GM12878 (cell line): ENCODE results near the gene TBCD.

Experiments used
- CBX5 ChIP-seq: sonication (generic); IDR thresholded peaks from 2 replicates; pipeline ENCODE4 v1.6.1; 2016; ENCODE audit warnings: low read depth, moderate library complexity, mild to moderate bottlenecking, inconsistent platforms
- CTCF ChIP-seq, 3 experiments: IDR thresholded peaks in 2 of 3; conservative IDR thresholded peaks in 1 of 3; 2 replicates each; pipeline ENCODE4 v1.5.1; 2011; ENCODE audit warnings: low read depth in 3 of 3, low read length in 3 of 3, mild to moderate bottlenecking in 3 of 3, control low read depth in 2 of 3, moderate library complexity in 2 of 3, inconsistent platforms in 1 of 3, mixed read lengths in 1 of 3; ENCODE audit not compliant: control insufficient read depth in 2 of 3, insufficient read depth in 1 of 3; ENCODE audit errors: extremely low read depth in 1 of 3
- GABPA ChIP-seq: IDR thresholded peaks from 2 replicates; pipeline ENCODE4 v1.6.1; 2014; ENCODE audit warnings: antibody characterized with exemption, low read depth, mild to moderate bottlenecking, inconsistent platforms
- JUND ChIP-seq: IDR thresholded peaks from 2 replicates; pipeline ENCODE4 v1.6.1; 2012; ENCODE audit warnings: low read depth, mild to moderate bottlenecking, low read length, improper control_type of control experiment, moderate library complexity
- NBN ChIP-seq: fragments of 450-650 bp; IDR thresholded peaks from 2 replicates; pipeline ENCODE4 v1.6.1; 2016
- POLR2A ChIP-seq: IDR thresholded peaks from 2 replicates; pipeline ENCODE4 v1.6.1; 2011; ENCODE audit warnings: low read depth, mild to moderate bottlenecking, low read length
- POLR2AphosphoS5 ChIP-seq: IDR thresholded peaks from 2 replicates; pipeline ENCODE4 v1.6.1; 2011; ENCODE audit warnings: mild to moderate bottlenecking, low read length, inconsistent platforms
- PRDM15 ChIP-seq: fragments of 450-650 bp; formaldehyde crosslinking; IDR thresholded peaks from 2 replicates; pipeline ENCODE4 v1.4.0; 2020; ENCODE audit warnings: mild to moderate bottlenecking, moderate library complexity
- SPI1 ChIP-seq: IDR thresholded peaks from 2 replicates; pipeline ENCODE4 v1.6.1; 2011; ENCODE audit warnings: low read depth, mild to moderate bottlenecking, low read length, moderate library complexity, borderline replicate concordance; ENCODE audit not compliant: insufficient read depth
- TAF1 ChIP-seq: IDR thresholded peaks from 2 replicates; pipeline ENCODE4 v1.6.1; 2011; ENCODE audit warnings: mild to moderate bottlenecking, low read depth, low read length, borderline replicate concordance
- ZBTB33 ChIP-seq: fragments of 450-650 bp; IDR thresholded peaks from 2 replicates; pipeline ENCODE4 v1.6.1; 2017; ENCODE audit warnings: mild to moderate bottlenecking

GRCh38 chr17:82970818-82971590, 219.1 kb downstream of the TBCD start:
- TF ChIP-seq TAF1 (no peak), POLR2AphosphoS5 (no peak), ZBTB33 (no peak), CBX5 (no peak), CTCF (IDR thresholded peaks at IDR 0.05 in 2 of 3, conservative IDR thresholded peaks at IDR 0.05 in 1 of 3; ENCODE audit: control insufficient read depth in 2 of 3, extremely low read depth in 1 of 3, insufficient read depth in 1 of 3, low read depth in 3 of 3, low read length in 3 of 3) (no peak), POLR2A (no peak), SPI1 (no peak), PRDM15 (CRISPR knock-in tag) (no peak), JUND (no peak), GABPA (no peak), NBN (no peak)
